ENCODE data around the gene REM1. TPM values are rescaled to one million over a fixed set of nuclear protein-coding genes. Genes with fewer than 3 reads are reported as not detected.

REM1 gene
- total RNA-seq, 2 donors from 2014 or later, result 3.0 to 3.1 TPM

DNA sequence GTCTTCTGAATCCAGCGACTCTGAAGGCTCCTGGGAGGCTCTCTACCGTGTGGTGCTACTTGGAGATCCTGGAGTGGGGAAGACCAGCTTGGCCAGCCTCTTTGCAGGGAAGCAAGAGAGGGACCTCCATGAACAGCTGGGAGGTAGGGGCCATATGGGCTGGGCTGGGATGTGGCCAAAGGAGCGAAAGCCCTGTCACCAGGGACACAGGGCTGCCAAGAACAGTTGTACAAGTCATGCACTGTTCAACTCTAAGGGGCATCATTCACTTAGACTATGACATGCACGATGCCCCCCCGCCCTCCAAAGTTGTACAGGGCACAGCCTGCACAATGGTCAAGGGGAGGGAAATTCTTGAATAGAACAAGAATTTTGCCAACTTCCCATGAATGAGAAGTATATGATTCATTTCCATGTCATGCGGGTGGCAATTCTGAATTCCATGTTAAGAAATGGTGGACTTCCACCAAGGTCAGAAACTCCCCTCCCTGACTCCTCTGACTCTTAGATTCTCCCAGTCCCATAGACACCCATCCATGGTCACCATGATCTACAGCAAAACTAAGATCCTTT, 1.6 kb downstream of the REM1 start:
- H3K4me3 ChIP-seq, result peak overlapping the region in 1 of 2 donors; percentile 61
- H3K4me1 ChIP-seq, result peaks cover 0 to 14% of the 10 kb centered on the region in 2 donors
- no peaks in the 10 kb centered on the region for H3K27me3 ChIP-seq
- no peak for DNase-seq (ENCODE audit: low spot score)
- H3K36me3 ChIP-seq, result no peaks in the 10 kb centered on the region
- peak overlapping the region; percentile 31 to 83 for H3K27ac ChIP-seq
- no peaks in the 10 kb centered on the region for H3K9me3 ChIP-seq
- TF ChIP-seq, protein P1, sequence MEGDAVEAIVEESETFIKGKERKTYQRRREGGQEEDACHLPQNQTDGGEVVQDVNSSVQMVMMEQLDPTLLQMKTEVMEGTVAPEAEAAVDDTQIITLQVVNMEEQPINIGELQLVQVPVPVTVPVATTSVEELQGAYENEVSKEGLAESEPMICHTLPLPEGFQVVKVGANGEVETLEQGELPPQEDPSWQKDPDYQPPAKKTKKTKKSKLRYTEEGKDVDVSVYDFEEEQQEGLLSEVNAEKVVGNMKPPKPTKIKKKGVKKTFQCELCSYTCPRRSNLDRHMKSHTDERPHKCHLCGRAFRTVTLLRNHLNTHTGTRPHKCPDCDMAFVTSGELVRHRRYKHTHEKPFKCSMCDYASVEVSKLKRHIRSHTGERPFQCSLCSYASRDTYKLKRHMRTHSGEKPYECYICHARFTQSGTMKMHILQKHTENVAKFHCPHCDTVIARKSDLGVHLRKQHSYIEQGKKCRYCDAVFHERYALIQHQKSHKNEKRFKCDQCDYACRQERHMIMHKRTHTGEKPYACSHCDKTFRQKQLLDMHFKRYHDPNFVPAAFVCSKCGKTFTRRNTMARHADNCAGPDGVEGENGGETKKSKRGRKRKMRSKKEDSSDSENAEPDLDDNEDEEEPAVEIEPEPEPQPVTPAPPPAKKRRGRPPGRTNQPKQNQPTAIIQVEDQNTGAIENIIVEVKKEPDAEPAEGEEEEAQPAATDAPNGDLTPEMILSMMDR (IDR thresholded peaks at IDR 0.05), result no peak

DNA sequence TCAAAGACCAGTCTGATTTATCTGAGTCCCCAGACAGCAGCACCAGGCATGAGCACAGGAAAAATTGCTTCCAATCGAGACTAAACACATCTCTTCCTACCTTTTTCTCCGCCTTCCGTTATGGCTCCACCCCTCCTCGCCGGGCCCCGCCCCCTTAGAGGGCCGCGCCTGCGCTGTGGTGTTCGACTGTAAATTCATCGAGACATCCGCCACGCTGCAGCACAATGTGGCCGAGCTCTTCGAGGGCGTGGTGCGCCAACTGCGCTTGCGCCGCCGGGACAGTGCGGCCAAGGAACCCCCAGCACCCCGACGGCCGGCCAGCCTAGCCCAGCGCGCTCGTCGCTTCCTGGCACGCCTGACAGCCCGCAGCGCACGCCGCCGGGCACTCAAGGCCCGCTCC, 8.9 kb downstream of the REM1 start:
- DNase-seq (ENCODE audit: low spot score), result no peak
- TF ChIP-seq, protein P1 (IDR thresholded peaks at IDR 0.05), result no peak
- Histone ChIP-seq H3K4me3 (no peak overlapping the region), H3K4me1 (peaks cover 0 to 16% of the 10 kb centered on the region in 2 donors), H3K27ac (peak overlapping the region; percentile 77 to 78), H3K9me3 (no peaks in the 10 kb centered on the region), H3K36me3 (no peaks in the 10 kb centered on the region), H3K27me3 (no peaks in the 10 kb centered on the region)

DNA sequence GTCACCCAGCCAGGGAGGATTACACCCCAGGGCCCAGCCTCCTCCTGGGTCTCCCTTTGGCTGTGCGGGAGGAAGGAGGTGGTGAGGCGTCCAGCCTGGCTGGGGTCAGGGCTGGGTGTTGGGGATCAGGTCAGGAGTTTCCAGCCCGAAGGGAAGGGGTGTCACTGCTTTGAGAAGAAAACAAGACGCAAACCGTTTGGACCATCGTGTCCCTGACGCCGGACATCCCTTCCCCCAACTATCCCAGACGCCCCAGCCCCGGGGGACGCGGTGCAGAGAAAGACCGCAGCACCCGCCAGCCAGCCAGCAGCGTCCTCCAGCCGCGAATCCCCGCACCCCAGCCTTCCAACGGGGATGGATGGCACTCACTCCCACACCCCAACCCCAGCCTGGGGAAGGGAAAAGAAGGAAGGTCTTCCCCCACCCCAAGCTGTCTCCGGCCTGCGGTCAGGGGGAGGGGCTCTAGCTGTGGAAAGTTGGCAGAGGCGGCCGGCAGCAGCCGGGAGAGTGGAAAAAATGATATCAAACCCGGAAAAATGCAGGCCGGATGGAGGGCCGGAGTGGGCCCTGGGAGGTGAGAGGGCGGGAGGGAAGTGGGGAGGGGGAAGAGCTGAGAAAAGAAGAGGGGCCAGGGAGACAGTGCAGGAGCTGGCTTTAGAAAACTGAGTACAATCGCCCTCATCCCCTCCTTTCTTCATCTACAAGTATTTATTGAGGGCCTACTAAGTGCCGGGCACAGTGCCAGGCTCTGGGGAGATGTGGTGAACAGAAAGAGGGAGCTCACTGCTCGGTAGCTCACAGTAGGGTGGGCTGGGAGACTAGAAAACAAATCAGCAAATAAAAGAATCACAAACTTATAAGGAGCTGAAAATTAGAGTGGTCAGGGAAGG, 10.6 kb downstream of the REM1 start:
- Histone ChIP-seq H3K27ac (peak overlapping the region; percentile 77 to 78), H3K9me3 (no peaks in the 10 kb centered on the region), H3K27me3 (no peaks in the 10 kb centered on the region), H3K4me1 (peaks cover 0 to 16% of the 10 kb centered on the region in 2 donors), H3K36me3 (no peaks in the 10 kb centered on the region), H3K4me3 (peak overlapping the region in 1 of 2 donors; percentile 36)
- TF ChIP-seq, protein P1 (IDR thresholded peaks at IDR 0.05), result no peak
- DNase-seq (ENCODE audit: low spot score), result peak; percentile 84

DNA sequence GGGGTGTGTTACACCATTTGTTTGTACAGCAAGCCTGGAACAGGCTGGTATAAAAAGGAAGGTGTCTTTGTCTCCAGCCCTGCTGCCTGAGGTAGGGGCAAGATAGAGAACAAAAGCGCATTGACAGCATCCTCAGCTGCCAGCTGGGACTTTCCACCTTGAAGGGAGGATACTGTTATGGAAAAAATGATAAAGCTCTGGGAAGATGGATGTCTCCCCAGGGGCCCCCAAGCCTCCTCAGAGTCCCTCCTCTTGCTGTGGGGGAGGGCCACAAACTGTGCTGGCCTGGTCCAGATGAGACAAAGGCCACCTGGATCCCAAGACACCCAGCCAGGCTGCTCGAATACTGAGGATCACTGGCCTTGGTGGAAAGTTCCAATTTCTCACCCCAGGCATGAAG, 13.0 kb downstream of the REM1 start:
- Histone ChIP-seq H3K4me3 (no peak overlapping the region), H3K4me1 (peaks cover 0 to 16% of the 10 kb centered on the region in 2 donors), H3K27ac (no peak overlapping the region), H3K36me3 (no peaks in the 10 kb centered on the region), H3K27me3 (no peaks in the 10 kb centered on the region), H3K9me3 (no peaks in the 10 kb centered on the region)
- no peak for DNase-seq (ENCODE audit: low spot score)
- TF ChIP-seq, protein P1 (IDR thresholded peaks at IDR 0.05), result no peak

DNA sequence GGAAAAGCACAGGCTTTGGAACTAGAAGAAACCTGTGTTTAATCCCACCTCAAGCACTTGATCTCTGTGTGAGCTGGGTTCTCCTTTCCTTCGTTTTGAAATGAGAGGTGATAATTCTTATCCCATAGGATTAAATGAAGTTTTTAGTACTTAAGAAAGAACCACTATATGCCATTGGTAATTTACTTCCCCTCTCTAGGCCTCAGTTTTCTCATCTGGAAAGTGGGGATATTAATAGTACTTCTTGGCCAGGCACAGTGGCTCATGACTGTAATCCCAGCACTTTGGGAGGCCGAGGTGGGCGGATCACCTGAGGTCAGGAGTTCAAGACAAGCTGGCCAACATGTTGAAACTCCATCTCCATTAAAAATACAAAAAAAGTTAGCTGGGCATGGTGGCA, 14.1 kb downstream of the REM1 start:
- no peak overlapping the region for H3K4me3 ChIP-seq
- no peaks in the 10 kb centered on the region for H3K27me3 ChIP-seq
- no peaks in the 10 kb centered on the region for H3K9me3 ChIP-seq
- H3K27ac ChIP-seq, result no peak overlapping the region
- peaks cover 0 to 16% of the 10 kb centered on the region in 2 donors for H3K4me1 ChIP-seq
- no peaks in the 10 kb centered on the region for H3K36me3 ChIP-seq
- TF ChIP-seq, protein P1 (IDR thresholded peaks at IDR 0.05), result no peak
- DNase-seq (ENCODE audit: low spot score), result no peak
